Lower lobe of right lung (tissue), 2 donors: ENCODE measurements around the gene NEK4. TPM values are rescaled to one million over a fixed set of nuclear protein-coding genes. Genes with fewer than 3 reads are reported as not detected.

Experiments
- ATAC-seq, 2 donors: fragments of 200-7000 bp; cut with Tn5 transposase; one replicate each; pipeline ENCODE4 v1.9.1; 2020 to 2022; ENCODE audit warnings: mild to moderate bottlenecking in 2 of 2, moderate library complexity in 2 of 2
- DNase-seq: peaks from one replicate; pipeline ENCODE4 v3.0.0-alpha.2; 2020
- H3K27ac ChIP-seq: fragments of 200-600 bp; one replicate; pipeline ENCODE4 v1.8.0; 2022
- H3K27me3 ChIP-seq: fragments of 200-600 bp; one replicate; pipeline ENCODE4 v1.8.0; 2022; ENCODE audit warnings: low read depth
- H3K36me3 ChIP-seq: fragments of 200-600 bp; one replicate; pipeline ENCODE4 v1.8.0; 2022; ENCODE audit warnings: mild to moderate bottlenecking
- H3K4me1 ChIP-seq: fragments of 200-600 bp; one replicate; pipeline ENCODE4 v1.8.0; 2022
- H3K4me3 ChIP-seq: fragments of 200-600 bp; one replicate; pipeline ENCODE4 v1.8.0; 2022; ENCODE audit warnings: mild to moderate bottlenecking
- H3K9me3 ChIP-seq: fragments of 200-600 bp; one replicate; pipeline ENCODE4 v1.8.0; 2022
- intact Hi-C: fragments of 100-400 bp; cut with DNase I; formaldehyde crosslinking; loops from one replicate; pipeline ENCODE4 v1.11.0; 2022
- long read RNA-seq: library from polyadenylated mRNA; unstranded; transcript quantifications from one replicate; pipeline ENCODE4 v2.0.0, GENCODE V29; 2021
- total RNA-seq: library from RNA; stranded (reverse); fragmentation: NEBNext Ultra II Directional; extraction: Animal tissue kit (Norgen Biotek cat#: 25700); gene quantifications from one replicate; pipeline ENCODE4 v1.2.1, GENCODE V29; 2021
- TF ChIP-seq, protein P1 (sequence below): fragments of 200-600 bp; IDR thresholded peaks from one replicate; pipeline ENCODE4 v1.8.0; 2022; ENCODE audit warnings: antibody characterized with exemption, mild to moderate bottlenecking
- donor health status: DM: no; HTN: yes; CAD: no; lungs with severe emphysema.

Gene NEK4
- 25.1 TPM for total RNA-seq
- long read RNA-seq, full-length matches to known transcripts, result 15 of 42 reads
- long read RNA-seq, partial matches to known transcripts, result 9 of 42 reads
- long read RNA-seq, other reads (novel, unspliced or antisense), result 18 of 42 reads

DNA sequence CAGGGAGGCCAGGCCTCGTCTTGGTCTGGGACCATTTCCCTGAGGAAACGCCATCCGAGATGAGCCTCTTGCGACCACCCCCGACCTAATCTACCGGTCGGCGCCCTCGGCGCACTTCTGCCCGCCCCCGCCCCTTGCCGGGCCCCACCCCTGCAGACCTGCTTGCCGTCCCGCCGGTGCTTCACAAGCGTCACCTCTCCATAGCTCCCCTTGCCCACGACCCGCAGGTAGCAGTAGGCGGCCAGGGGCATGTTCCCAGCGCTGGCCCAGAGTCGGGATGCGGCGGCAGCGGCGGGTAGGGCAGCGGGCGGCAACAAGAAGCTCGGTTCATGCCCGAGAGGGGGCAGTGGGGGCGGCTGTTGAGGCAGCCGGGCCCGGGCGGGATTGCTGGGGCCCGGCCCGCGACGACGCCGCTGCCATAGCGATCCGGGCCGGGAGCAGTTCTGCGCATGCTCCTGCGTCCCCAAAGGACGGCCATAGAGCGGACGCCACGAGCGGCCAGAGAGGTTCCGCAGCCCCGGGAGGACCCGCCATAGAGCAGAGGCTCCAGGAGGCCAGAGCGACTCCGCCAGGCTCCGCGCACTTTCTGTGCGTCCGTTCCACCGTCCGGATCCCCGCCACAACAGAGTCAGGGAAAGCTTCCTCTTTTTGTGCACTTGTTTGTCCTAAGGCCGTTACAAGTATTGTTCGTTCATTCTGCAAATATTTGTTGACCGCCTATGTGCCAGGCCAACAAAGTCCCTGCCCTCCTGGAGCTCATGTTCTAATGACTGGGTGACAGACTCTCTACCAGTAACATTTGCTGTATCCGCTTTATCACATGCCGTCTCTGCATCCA lies at the start of gene NEK4:
NEK4 (minus strand) TSS at position 445 of the 838 bp plus-strand sequence; CDS start at position 251, 194 bp downstream.
- peak; percentile 96 for DNase-seq
- intact Hi-C loops, result no loop called here
- peak; percentile 99 to 100 for ATAC-seq

DNA sequence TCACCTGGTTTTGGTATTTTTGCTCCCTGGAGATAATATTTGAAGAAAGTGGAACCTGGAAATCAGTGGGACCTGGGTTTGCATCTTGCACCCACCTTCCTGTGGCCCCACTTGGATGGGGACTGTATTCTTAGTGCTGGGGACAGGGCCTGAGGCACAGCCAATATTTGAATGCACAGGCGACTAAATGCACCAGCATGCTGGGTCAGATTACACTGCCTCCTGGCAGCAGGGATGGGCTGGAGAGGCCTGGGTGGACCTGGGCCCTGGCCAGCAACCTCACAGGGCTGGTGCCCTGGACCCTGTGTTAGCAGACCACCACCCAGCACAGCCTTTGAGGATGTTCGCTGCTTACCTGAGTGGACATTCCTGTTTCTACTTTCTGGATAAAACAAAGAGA lies 49.2 kb upstream of the NEK4 start:
- intact Hi-C loops, result no loop called here
- ATAC-seq, result no peak
- no peaks in the 10 kb centered on the region for H3K4me1 ChIP-seq
- H3K36me3 ChIP-seq, result peaks cover 20% of the 10 kb centered on the region
- H3K27ac ChIP-seq, result no peak overlapping the region
- H3K4me3 ChIP-seq, result no peak overlapping the region
- TF ChIP-seq, protein P1, sequence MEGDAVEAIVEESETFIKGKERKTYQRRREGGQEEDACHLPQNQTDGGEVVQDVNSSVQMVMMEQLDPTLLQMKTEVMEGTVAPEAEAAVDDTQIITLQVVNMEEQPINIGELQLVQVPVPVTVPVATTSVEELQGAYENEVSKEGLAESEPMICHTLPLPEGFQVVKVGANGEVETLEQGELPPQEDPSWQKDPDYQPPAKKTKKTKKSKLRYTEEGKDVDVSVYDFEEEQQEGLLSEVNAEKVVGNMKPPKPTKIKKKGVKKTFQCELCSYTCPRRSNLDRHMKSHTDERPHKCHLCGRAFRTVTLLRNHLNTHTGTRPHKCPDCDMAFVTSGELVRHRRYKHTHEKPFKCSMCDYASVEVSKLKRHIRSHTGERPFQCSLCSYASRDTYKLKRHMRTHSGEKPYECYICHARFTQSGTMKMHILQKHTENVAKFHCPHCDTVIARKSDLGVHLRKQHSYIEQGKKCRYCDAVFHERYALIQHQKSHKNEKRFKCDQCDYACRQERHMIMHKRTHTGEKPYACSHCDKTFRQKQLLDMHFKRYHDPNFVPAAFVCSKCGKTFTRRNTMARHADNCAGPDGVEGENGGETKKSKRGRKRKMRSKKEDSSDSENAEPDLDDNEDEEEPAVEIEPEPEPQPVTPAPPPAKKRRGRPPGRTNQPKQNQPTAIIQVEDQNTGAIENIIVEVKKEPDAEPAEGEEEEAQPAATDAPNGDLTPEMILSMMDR, result no peak
- H3K27me3 ChIP-seq, result no peaks in the 10 kb centered on the region
- no peak for DNase-seq
- no peaks in the 10 kb centered on the region for H3K9me3 ChIP-seq

More for the DNA sequence above, at the start of gene NEK4:
- Histone ChIP-seq H3K9me3 (no peaks in the 10 kb centered on the region), H3K36me3 (peaks cover 21% of the 10 kb centered on the region), H3K4me3 (peak within 1 kb of the TSS; percentile 93), H3K4me1 (peaks cover 18% of the 10 kb centered on the region), H3K27me3 (no peaks in the 10 kb centered on the region), H3K27ac (peak within 1 kb of the TSS; percentile 86)
- TF ChIP-seq, protein P1, result no peak

DNA sequence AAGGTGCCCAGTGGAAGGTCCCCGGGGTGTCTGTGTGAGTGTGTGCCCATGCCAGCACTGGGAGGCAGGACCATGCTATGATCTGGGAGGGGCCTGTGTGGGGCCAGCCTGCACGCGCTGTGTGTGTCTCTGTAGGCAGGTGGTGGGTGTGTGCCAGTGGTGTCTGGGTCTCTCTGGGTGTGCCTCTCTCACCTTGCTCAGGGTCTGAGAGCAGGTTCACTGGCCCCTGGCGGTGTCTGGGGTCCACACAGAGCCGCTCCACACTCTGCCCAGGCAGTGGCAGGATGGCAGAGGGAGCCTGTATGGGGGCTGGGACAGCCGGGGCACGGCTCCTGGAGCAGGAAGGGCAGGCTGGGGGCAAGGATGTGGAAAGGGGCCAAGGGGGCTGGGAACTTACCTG lies 47.1 kb upstream of the NEK4 start:
- Histone ChIP-seq H3K27me3 (no peaks in the 10 kb centered on the region), H3K36me3 (peaks cover 5% of the 10 kb centered on the region), H3K4me3 (no peak overlapping the region), H3K4me1 (no peaks in the 10 kb centered on the region), H3K9me3 (no peaks in the 10 kb centered on the region), H3K27ac (no peak overlapping the region)
- intact Hi-C loops, result no loop called here
- TF ChIP-seq, protein P1, result no peak
- no peak for ATAC-seq
- DNase-seq, result no peak

DNA sequence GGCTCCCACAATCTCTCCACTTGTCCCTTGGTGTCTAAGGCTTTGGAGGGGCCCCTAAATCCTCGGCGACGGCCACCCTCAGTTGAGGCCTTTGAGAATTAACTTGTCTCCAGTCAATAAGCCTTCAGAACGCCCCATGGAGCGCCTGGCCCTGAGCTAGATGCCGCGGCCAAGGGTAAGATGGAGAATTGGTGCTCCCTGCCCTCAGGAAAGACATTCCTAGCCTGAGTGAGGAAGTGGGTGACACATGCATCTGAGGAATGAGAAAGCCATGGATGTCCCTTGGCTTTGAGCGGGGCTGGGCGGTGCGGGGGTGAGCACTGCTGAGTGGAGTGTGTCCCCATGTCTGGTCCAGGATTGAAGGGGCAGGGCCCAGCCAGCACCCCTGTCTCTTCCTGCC lies 46.5 kb upstream of the NEK4 start:
- no peaks in the 10 kb centered on the region for H3K9me3 ChIP-seq
- DNase-seq (no peak), ATAC-seq (no peak)
- H3K4me1 ChIP-seq, result no peaks in the 10 kb centered on the region
- TF ChIP-seq, protein P1, result no peak
- no peak overlapping the region for H3K4me3 ChIP-seq
- H3K36me3 ChIP-seq, result no peaks in the 10 kb centered on the region
- H3K27ac ChIP-seq, result no peak overlapping the region
- intact Hi-C loops, result no loop called here
- no peaks in the 10 kb centered on the region for H3K27me3 ChIP-seq

DNA sequence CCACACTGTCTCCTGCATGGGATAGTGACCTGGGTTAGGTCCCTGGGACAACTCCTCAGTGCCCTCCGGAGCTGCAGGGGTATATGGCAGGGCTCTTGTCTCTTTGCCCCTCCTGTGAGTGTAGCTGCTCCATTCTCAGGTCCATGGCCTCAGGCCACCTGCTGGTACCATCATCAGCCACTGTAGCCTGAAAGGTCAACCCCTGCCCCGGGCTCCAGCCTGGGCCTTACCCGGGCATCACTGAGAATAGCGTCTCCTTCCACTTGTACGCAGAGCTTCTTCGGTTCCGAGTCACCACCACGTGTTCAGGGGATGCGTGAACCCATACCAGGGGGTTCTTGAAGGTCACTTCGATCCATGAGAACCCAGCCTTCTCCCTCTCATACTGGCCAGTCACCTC lies 45.9 kb upstream of the NEK4 start:
- intact Hi-C loops, result no loop called here
- H3K27ac ChIP-seq, result no peak overlapping the region
- no peaks in the 10 kb centered on the region for H3K27me3 ChIP-seq
- H3K9me3 ChIP-seq, result no peaks in the 10 kb centered on the region
- TF ChIP-seq, protein P1, result no peak
- ATAC-seq (no peak), DNase-seq (no peak)
- H3K4me1 ChIP-seq, result no peaks in the 10 kb centered on the region
- H3K4me3 ChIP-seq, result no peak overlapping the region
- H3K36me3 ChIP-seq, result no peaks in the 10 kb centered on the region
